PC-9 (cell line): Measurements from ENCODE around the gene MAVS.

ENCODE experiments used
- CTCF ChIP-seq: fragments of 200-600 bp; sonication (generic); conservative IDR thresholded peaks from 2 replicates; pipeline ENCODE4 v1.6.1; 2017; ENCODE audit warnings: mixed run types, antibody characterized with exemption, mild to moderate bottlenecking, moderate library complexity
- EZH2 ChIP-seq: fragments of 200-600 bp; sonication (generic); IDR thresholded peaks from 2 replicates; pipeline ENCODE4 v1.8.0; 2017; ENCODE audit warnings: antibody characterized with exemption, low read depth

GRCh38 chr20:3924304-3925112 lies 77.9 kb downstream of the MAVS start:
- TF ChIP-seq CTCF (no peak), EZH2 (no peak)
